ENCODE data around the gene AGBL4.
A peak's percentile ranks its signal among the peaks of the same experiment; 100 is the strongest.

The AGBL4 gene

DNA sequence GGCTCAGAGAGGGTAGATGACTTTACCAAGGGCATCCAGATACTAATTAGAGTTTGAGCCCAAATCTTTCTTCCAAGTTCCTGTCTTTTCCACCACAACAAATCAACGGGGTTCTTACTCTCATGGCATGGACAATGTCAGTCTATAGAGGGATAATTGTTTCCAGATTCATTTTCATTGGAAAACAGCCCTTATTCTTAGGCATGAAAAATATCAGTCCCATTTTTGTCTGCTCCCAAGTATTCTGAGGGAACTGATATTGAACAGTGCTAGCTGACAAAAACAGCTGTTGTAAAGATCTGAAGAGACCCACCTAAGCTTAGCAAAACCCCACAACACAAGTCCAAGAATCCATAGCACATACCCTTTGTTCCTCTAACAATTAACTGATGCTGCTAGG is 898.0 kb downstream of the AGBL4 start:
- no peak overlapping the region for H3K4me3 ChIP-seq (replicated peaks; ENCODE audit: low read depth, low read length)
- no peak for DNase-seq (ENCODE audit: low read depth)
- TF ChIP-seq, protein P1, sequence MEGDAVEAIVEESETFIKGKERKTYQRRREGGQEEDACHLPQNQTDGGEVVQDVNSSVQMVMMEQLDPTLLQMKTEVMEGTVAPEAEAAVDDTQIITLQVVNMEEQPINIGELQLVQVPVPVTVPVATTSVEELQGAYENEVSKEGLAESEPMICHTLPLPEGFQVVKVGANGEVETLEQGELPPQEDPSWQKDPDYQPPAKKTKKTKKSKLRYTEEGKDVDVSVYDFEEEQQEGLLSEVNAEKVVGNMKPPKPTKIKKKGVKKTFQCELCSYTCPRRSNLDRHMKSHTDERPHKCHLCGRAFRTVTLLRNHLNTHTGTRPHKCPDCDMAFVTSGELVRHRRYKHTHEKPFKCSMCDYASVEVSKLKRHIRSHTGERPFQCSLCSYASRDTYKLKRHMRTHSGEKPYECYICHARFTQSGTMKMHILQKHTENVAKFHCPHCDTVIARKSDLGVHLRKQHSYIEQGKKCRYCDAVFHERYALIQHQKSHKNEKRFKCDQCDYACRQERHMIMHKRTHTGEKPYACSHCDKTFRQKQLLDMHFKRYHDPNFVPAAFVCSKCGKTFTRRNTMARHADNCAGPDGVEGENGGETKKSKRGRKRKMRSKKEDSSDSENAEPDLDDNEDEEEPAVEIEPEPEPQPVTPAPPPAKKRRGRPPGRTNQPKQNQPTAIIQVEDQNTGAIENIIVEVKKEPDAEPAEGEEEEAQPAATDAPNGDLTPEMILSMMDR (IDR thresholded peaks at IDR 0.05; ENCODE audit: low read length, missing control alignments): no peak

GRCh38 chr1:49111931-49112330 is 911.8 kb downstream of the AGBL4 start:
- no peak overlapping the region for H3K4me3 ChIP-seq (replicated peaks; ENCODE audit: low read depth, low read length)
- no peak for DNase-seq (ENCODE audit: low read depth)
- TF ChIP-seq, protein P1 (IDR thresholded peaks at IDR 0.05; ENCODE audit: low read length, missing control alignments): no peak

DNA sequence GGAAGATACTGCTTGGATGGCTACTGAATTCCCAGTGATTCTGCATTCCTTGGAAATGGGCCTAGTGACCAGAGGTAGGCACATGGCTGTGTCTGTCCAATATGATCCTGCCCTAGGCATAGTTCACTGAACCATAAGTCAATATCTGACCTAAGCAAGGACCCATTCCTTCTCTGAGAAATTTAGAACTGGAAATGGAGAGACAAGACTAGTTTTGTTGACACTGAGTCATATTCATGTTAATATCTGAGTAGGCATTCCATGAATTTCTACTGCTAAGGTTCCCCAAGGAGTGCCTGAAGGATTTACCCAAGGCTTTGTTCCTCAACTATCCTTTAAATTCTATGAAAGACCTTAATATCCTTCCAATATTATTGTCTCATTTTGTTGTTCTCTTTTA is 917.3 kb downstream of the AGBL4 start:
- TF ChIP-seq, protein P1 (IDR thresholded peaks at IDR 0.05; ENCODE audit: low read length, missing control alignments): no peak

GRCh38 chr1:49104575-49104974 is 919.2 kb downstream of the AGBL4 start:
- DNase-seq (ENCODE audit: low read depth): no peak
- no peak overlapping the region for H3K4me3 ChIP-seq (replicated peaks; ENCODE audit: low read depth, low read length)
- TF ChIP-seq, protein P1 (IDR thresholded peaks at IDR 0.05; ENCODE audit: low read length, missing control alignments): no peak

More for the DNA sequence above, 917.3 kb downstream of the AGBL4 start:
- no peak overlapping the region for H3K4me3 ChIP-seq (replicated peaks; ENCODE audit: low read depth, low read length)
- DNase-seq (ENCODE audit: low read depth): no peak

GRCh38 chr1:49102752-49103151 is 921.0 kb downstream of the AGBL4 start:
- H3K4me3 ChIP-seq (replicated peaks; ENCODE audit: low read depth, low read length): no peak overlapping the region
- DNase-seq (ENCODE audit: low read depth): peak; percentile 54
- TF ChIP-seq, protein P1 (IDR thresholded peaks at IDR 0.05; ENCODE audit: low read length, missing control alignments): no peak

- H3K4me3 ChIP-seq (replicated peaks; ENCODE audit: low read depth, low read length): no peak overlapping the region
- TF ChIP-seq, protein P1 (IDR thresholded peaks at IDR 0.05; ENCODE audit: low read length, missing control alignments): no peak
- DNase-seq (ENCODE audit: low read depth): no peak
Measured at GRCh38 chr1:49098866-49099265, 924.9 kb downstream of the AGBL4 start.

- no peak overlapping the region for H3K4me3 ChIP-seq (replicated peaks; ENCODE audit: low read depth, low read length)
- TF ChIP-seq, protein P1 (IDR thresholded peaks at IDR 0.05; ENCODE audit: low read length, missing control alignments): no peak
Measured at GRCh38 chr1:49086327-49086726, 937.4 kb downstream of the AGBL4 start.

More at GRCh38 chr1:49086327-49086726, 937.4 kb downstream of the AGBL4 start:
- no peak for DNase-seq (ENCODE audit: low read depth)
